ENCODE data around the gene KRTAP25-1. TPM values are rescaled to one million over a fixed set of nuclear protein-coding genes. Genes with fewer than 3 reads are reported as not detected.

The KRTAP25-1 gene
- total RNA-seq, 1 donor from 2014 or later: not detected

GRCh38 chr21:30243691-30244090 is 45.6 kb downstream of the KRTAP25-1 start:
- Mint-ChIP-seq H3K4me3 (ENCODE audit: unreplicated experiment) (no peak overlapping the region), H3K4me1 (ENCODE audit: unreplicated experiment) (no peaks in the 10 kb centered on the region), H3K36me3 (ENCODE audit: unreplicated experiment) (no peaks in the 10 kb centered on the region), H3K9me3 (ENCODE audit: unreplicated experiment) (no peaks in the 10 kb centered on the region), H3K27me3 (ENCODE audit: unreplicated experiment) (peaks cover 20% of the 10 kb centered on the region), H3K27ac (ENCODE audit: unreplicated experiment) (no peak overlapping the region)
- TF ChIP-seq CTCF (IDR thresholded peaks at IDR 0.05): no peak
- DNase-seq (ENCODE audit: extremely low spot score, unreplicated experiment): no peak

- Mint-ChIP-seq H3K9me3 (ENCODE audit: unreplicated experiment) (no peaks in the 10 kb centered on the region), H3K27me3 (ENCODE audit: unreplicated experiment) (peaks cover 17% of the 10 kb centered on the region), H3K27ac (ENCODE audit: unreplicated experiment) (no peak overlapping the region), H3K36me3 (ENCODE audit: unreplicated experiment) (no peaks in the 10 kb centered on the region), H3K4me1 (ENCODE audit: unreplicated experiment) (peaks cover 1% of the 10 kb centered on the region), H3K4me3 (ENCODE audit: unreplicated experiment) (no peak overlapping the region)
- DNase-seq (ENCODE audit: extremely low spot score, unreplicated experiment): no peak
- no peak for TF ChIP-seq CTCF (IDR thresholded peaks at IDR 0.05)
These were observed 48.7 kb downstream of the KRTAP25-1 start for GRCh38 chr21:30240661-30241060.

Other genes starting within 250 kb of the KRTAP25-1 start
- gene CLDN17, start 122.7 kb downstream of the KRTAP25-1 start, total RNA-seq: not detected in 2 replicates
- gene CLDN8, start 73.4 kb downstream of the KRTAP25-1 start, total RNA-seq: not detected in 2 replicates
- gene KRTAP24-1, start 6.6 kb downstream of the KRTAP25-1 start, total RNA-seq: not detected in 2 replicates
- gene KRTAP26-1, start 30.8 kb upstream of the KRTAP25-1 start, total RNA-seq: not detected in 2 replicates
- not detected in 2 replicates for gene KRTAP27-1, start 48.2 kb upstream of the KRTAP25-1 start, total RNA-seq
- not detected in 2 replicates for gene KRTAP23-1, start 59.1 kb upstream of the KRTAP25-1 start, total RNA-seq
- not detected in 2 replicates for gene KRTAP13-2, start 82.8 kb upstream of the KRTAP25-1 start, total RNA-seq
- gene KRTAP13-1, start 106.5 kb upstream of the KRTAP25-1 start, total RNA-seq: not detected in 2 replicates
- not detected in 2 replicates for gene KRTAP13-3, start 136.4 kb upstream of the KRTAP25-1 start, total RNA-seq
- gene KRTAP13-4, start 140.7 kb upstream of the KRTAP25-1 start, total RNA-seq: not detected in 2 replicates
- gene KRTAP15-1, start 150.8 kb upstream of the KRTAP25-1 start, total RNA-seq: not detected in 2 replicates
- not detected in 2 replicates for gene KRTAP19-1, start 190.9 kb upstream of the KRTAP25-1 start, total RNA-seq
- gene KRTAP19-2, start 197.9 kb upstream of the KRTAP25-1 start, total RNA-seq: not detected in 2 replicates
- not detected in 2 replicates for gene KRTAP19-3, start 202.5 kb upstream of the KRTAP25-1 start, total RNA-seq
- not detected in 2 replicates for gene KRTAP19-4, start 207.7 kb upstream of the KRTAP25-1 start, total RNA-seq
- gene KRTAP19-5, start 212.6 kb upstream of the KRTAP25-1 start, total RNA-seq: not detected in 2 replicates